Measurements from ENCODE around the gene TRIO.

The TRIO gene

DNA sequence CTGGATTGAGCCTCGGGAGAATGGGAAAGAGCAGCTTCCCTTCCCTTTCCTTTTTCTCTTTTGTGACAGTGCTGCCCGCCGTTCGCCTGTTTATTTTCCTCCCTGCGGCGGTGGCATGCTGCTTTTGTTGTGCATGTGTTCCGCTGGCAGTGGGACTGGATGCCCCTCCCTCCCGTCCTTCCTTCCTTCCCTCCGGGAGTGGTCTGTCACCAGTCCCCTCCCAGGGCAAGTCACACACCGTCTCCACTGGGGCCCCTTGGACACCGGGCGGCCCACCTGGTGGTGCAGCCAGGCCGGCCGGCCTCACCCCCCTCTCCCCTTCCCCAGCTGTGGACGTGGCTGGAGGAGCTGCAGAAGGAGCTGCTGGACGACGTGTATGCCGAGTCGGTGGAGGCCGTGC lies 214.7 kb downstream of the TRIO start:
- H3K27ac ChIP-seq = no peak overlapping the region
- TF ChIP-seq, protein P1, sequence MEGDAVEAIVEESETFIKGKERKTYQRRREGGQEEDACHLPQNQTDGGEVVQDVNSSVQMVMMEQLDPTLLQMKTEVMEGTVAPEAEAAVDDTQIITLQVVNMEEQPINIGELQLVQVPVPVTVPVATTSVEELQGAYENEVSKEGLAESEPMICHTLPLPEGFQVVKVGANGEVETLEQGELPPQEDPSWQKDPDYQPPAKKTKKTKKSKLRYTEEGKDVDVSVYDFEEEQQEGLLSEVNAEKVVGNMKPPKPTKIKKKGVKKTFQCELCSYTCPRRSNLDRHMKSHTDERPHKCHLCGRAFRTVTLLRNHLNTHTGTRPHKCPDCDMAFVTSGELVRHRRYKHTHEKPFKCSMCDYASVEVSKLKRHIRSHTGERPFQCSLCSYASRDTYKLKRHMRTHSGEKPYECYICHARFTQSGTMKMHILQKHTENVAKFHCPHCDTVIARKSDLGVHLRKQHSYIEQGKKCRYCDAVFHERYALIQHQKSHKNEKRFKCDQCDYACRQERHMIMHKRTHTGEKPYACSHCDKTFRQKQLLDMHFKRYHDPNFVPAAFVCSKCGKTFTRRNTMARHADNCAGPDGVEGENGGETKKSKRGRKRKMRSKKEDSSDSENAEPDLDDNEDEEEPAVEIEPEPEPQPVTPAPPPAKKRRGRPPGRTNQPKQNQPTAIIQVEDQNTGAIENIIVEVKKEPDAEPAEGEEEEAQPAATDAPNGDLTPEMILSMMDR (IDR thresholded peaks at IDR 0.05) = no peak
- H3K36me3 ChIP-seq = no peaks in the 10 kb centered on the region
- H3K4me1 ChIP-seq (ENCODE audit: control insufficient read depth in 1 of 2, insufficient read depth in 1 of 2, low read depth in 1 of 2, low read length in 1 of 2) = no peaks in the 10 kb centered on the region
- H3K4me3 ChIP-seq (ENCODE audit: low read depth in 1 of 2, low read length in 1 of 2) = no peak overlapping the region
- no peaks in the 10 kb centered on the region for H3K9me3 ChIP-seq
- H3K27me3 ChIP-seq = no peaks in the 10 kb centered on the region

DNA sequence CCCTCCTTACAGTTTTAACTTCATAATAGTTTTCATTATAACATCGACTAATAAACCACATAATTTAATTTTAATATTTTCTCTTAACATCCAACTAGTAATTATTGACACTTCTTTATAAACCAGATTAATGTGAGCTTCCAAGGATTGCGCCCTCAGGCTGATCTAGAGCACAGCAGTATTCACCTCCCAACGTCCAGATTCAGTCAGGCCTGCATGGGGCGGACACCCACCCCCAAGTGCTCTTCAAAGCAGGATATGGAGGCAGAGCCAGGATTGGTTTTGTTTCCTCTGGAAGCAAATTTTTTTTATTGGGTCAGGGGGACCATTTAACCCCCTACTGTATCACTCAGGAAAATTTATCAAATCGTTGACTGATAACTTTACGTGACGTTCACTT lies 215.4 kb downstream of the TRIO start:
- H3K27me3 ChIP-seq = no peaks in the 10 kb centered on the region
- no peaks in the 10 kb centered on the region for H3K36me3 ChIP-seq
- no peaks in the 10 kb centered on the region for H3K4me1 ChIP-seq (ENCODE audit: control insufficient read depth in 1 of 2, insufficient read depth in 1 of 2, low read depth in 1 of 2, low read length in 1 of 2)
- no peak overlapping the region for H3K4me3 ChIP-seq (ENCODE audit: low read depth in 1 of 2, low read length in 1 of 2)
- TF ChIP-seq, protein P1 (IDR thresholded peaks at IDR 0.05) = no peak
- H3K9me3 ChIP-seq = no peaks in the 10 kb centered on the region
- no peak overlapping the region for H3K27ac ChIP-seq

DNA sequence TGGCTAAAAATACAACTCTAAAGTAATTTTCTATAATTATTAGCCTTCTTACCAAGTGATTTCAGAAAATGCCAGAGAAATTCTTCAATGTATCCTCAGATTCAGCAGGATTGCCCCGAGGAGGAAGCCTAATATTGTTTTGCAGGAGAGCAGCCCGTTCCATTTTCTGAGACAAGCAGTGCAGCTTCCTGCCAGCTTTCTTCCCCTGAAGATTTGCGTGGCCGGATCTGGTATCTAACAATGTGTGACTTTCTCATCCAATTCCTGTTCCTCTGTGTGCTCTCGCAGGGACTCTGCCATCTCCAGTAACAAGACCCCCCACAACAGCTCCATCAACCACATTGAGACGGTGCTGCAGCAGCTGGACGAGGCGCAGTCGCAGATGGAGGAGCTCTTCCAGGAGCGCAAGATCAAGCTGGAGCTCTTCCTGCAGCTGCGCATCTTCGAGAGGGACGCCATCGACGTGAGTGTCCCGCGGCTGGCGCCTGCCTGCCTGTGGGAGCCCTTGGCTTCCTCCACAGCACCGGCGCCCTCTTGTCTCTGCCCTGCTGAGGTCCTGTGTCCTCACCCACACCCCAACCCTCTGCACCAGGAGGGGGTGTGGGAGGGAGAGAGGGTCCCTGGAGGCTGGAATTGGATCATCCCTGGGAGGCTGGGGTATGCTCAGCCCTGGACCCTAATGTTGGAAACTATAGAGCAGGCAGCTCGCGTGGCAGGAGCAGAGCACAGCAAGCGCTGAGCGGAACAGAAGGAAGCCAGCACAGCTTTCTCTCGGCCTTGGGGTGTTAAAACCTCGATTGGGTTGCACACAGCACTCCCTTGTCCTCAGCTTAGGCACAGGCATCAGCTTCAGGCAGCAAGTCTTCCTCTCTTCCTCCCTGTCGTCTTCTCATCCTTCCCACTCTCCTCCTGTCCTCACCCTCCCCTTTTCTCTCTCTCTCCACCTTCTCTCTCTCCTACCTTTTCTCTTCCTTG lies 216.2 kb downstream of the TRIO start:
- Histone ChIP-seq H3K9me3 (no peaks in the 10 kb centered on the region), H3K4me3 (ENCODE audit: low read depth in 1 of 2, low read length in 1 of 2) (no peak overlapping the region), H3K27me3 (no peaks in the 10 kb centered on the region), H3K36me3 (no peaks in the 10 kb centered on the region), H3K27ac (no peak overlapping the region), H3K4me1 (ENCODE audit: control insufficient read depth in 1 of 2, insufficient read depth in 1 of 2, low read depth in 1 of 2, low read length in 1 of 2) (no peaks in the 10 kb centered on the region)
- TF ChIP-seq, protein P1 (IDR thresholded peaks at IDR 0.05) = no peak

DNA sequence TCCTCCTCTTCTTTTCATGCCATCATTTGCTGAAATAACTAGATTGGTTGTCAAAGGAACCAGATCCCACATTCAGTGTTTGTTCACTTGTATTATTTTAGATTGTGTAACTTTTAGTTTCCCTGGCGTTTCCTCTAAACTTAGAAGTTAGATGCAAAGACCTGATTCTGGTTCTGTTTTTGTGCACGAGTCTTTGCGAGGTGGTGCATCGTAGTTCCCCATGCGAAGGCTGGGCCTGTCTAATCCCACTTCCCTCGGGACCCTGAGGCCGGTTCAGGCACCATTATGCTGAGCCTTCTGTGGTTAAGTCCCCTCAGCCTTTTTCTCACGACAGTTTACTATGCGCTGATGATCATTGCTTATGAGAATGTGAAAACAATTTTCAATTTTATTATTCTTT lies 219.3 kb downstream of the TRIO start:
- TF ChIP-seq, protein P1 (IDR thresholded peaks at IDR 0.05) = no peak
- peaks cover 9% of the 10 kb centered on the region for H3K36me3 ChIP-seq
- no peaks in the 10 kb centered on the region for H3K9me3 ChIP-seq
- H3K4me3 ChIP-seq (ENCODE audit: low read depth in 1 of 2, low read length in 1 of 2) = no peak overlapping the region
- no peaks in the 10 kb centered on the region for H3K4me1 ChIP-seq (ENCODE audit: control insufficient read depth in 1 of 2, insufficient read depth in 1 of 2, low read depth in 1 of 2, low read length in 1 of 2)
- H3K27me3 ChIP-seq = no peaks in the 10 kb centered on the region
- H3K27ac ChIP-seq = no peak overlapping the region

DNA sequence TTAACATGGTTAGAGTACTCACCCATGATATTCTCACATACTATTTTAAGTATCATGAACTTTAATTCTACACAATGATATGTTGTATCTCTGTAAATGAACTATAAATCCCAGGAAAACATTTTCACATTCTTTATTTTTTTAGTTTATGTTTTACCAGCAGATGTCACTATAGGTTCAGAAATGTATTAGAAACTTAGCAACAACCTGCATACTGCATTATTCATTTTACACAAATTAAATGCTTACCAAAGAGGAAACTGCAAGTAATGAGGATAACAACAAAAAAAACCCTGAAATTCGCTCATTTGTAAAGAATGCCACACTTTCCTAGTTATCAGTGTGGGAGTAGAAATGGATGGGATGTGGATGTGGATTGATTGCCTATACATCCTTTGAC lies 221.0 kb downstream of the TRIO start:
- Histone ChIP-seq H3K4me1 (ENCODE audit: control insufficient read depth in 1 of 2, insufficient read depth in 1 of 2, low read depth in 1 of 2, low read length in 1 of 2) (no peaks in the 10 kb centered on the region), H3K27ac (no peak overlapping the region), H3K4me3 (ENCODE audit: low read depth in 1 of 2, low read length in 1 of 2) (no peak overlapping the region), H3K9me3 (no peaks in the 10 kb centered on the region), H3K27me3 (no peaks in the 10 kb centered on the region), H3K36me3 (peaks cover 17% of the 10 kb centered on the region)
- TF ChIP-seq, protein P1 (IDR thresholded peaks at IDR 0.05) = no peak

Data from neutrophil (primary cell).